K562 (cell line): Measurements from ENCODE around the gene CCDC71L. TPM values are rescaled to one million over a fixed set of nuclear protein-coding genes. Genes with fewer than 3 reads are reported as not detected.

Experiments used
- ADNP ChIP-seq: fragments of 200-800 bp; sonication (Bioruptor generic); IDR thresholded peaks from 2 replicates; pipeline ENCODE4 v1.6.1; 2016; ENCODE audit warnings: missing genetic modification characterization, missing compliant biosample characterization
- CBFB ChIP-seq: sonication (generic); formaldehyde crosslinking; IDR thresholded peaks from 2 replicates; pipeline ENCODE4 v1.4.0; 2020; ENCODE audit warnings: mild to moderate bottlenecking, missing genetic modification reagents
- CCNT2 ChIP-seq: IDR thresholded peaks from 2 replicates; pipeline ENCODE4 v1.6.1; 2011; ENCODE audit warnings: borderline replicate concordance, low read depth, mild to moderate bottlenecking, moderate library complexity, mixed read lengths, low read length; ENCODE audit not compliant: insufficient read length; ENCODE audit errors: extremely low read depth
- CTBP1 ChIP-seq: fragments of 450-650 bp; IDR thresholded peaks from 2 replicates; pipeline ENCODE4 v1.6.1; 2016; ENCODE audit warnings: borderline replicate concordance
- FOSL1 ChIP-seq: fragments of 200-800 bp; sonication (Bioruptor generic); conservative IDR thresholded peaks from 2 replicates; pipeline ENCODE4 v1.6.1; 2016; ENCODE audit warnings: missing genetic modification characterization, missing compliant biosample characterization
- HDAC2 ChIP-seq: fragments of 450-650 bp; IDR thresholded peaks from 2 replicates; pipeline ENCODE4 v1.6.1; 2016; ENCODE audit warnings: mild to moderate bottlenecking
- JUND ChIP-seq, 2 experiments: IDR thresholded peaks; 2 replicates in 1 of 2; 3 replicates in 1 of 2; pipeline ENCODE4 v1.6.1; 2011; ENCODE audit warnings: borderline replicate concordance in 2 of 2, low read depth in 2 of 2, low read length in 2 of 2, improper control_type of control experiment in 1 of 2, missing biosample characterization in 1 of 2, missing genetic modification characterization in 1 of 2, missing genetic modification reagents in 1 of 2
- MAFG ChIP-seq: fragments of 450-650 bp; conservative IDR thresholded peaks from 2 replicates; pipeline ENCODE4 v1.6.1; 2016; ENCODE audit warnings: missing genetic modification characterization, missing compliant biosample characterization
- MYBL2 ChIP-seq, 2 experiments: fragments of 450-650 bp in 1 of 2; sonication (generic) in 1 of 2; formaldehyde crosslinking in 1 of 2; IDR thresholded peaks; 2 replicates each; pipeline versions ENCODE4 v1.6.1 to v1.8.1; 2017 to 2022; ENCODE audit warnings: borderline replicate concordance in 1 of 2, inconsistent platforms in 1 of 2, low read depth in 1 of 2, mild to moderate bottlenecking in 1 of 2, missing genetic modification reagents in 1 of 2, moderate library complexity in 1 of 2
- MYC ChIP-seq, 2 experiments: fragments of 250-450 bp in 1 of 2; sonication (Bioruptor Pico) in 1 of 2; IDR thresholded peaks; 2 replicates each; pipeline versions ENCODE4 v1.5.1 to v1.6.1; 2012 to 2021; ENCODE audit warnings: low read depth in 2 of 2, borderline replicate concordance in 1 of 2, improper control_type of control experiment in 1 of 2, low read length in 1 of 2, mild to moderate bottlenecking in 1 of 2, moderate library complexity in 1 of 2
- NCOA4 ChIP-seq: fragments of 450-650 bp; IDR thresholded peaks from 2 replicates; pipeline ENCODE4 v1.6.1; 2018; ENCODE audit warnings: mild to moderate bottlenecking; ENCODE audit not compliant: partially characterized antibody
- NFIC ChIP-seq: fragments of 450-650 bp; IDR thresholded peaks from 2 replicates; pipeline ENCODE4 v1.6.1; 2017; ENCODE audit warnings: mild to moderate bottlenecking, inconsistent platforms
- POLR3A ChIP-seq: IDR thresholded peaks from 2 replicates; pipeline ENCODE4 v1.6.1; 2011; ENCODE audit warnings: borderline replicate concordance, mild to moderate bottlenecking, moderate library complexity; ENCODE audit not compliant: insufficient read length, insufficient read depth; ENCODE audit errors: extremely low read depth
- RAD51 ChIP-seq: fragments of 450-650 bp; IDR thresholded peaks from 2 replicates; pipeline ENCODE4 v1.7.1; 2016; ENCODE audit warnings: low read depth, mild to moderate bottlenecking, borderline replicate concordance
- SMARCB1 ChIP-seq: IDR thresholded peaks from 2 replicates; pipeline ENCODE4 v1.6.1; 2011; ENCODE audit warnings: improper control_type of control experiment, low read depth; ENCODE audit not compliant: insufficient read length
- TOE1 ChIP-seq, 2 experiments: fragments of 450-650 bp in 1 of 2; sonication (generic) in 1 of 2; formaldehyde crosslinking in 1 of 2; IDR thresholded peaks; 2 replicates each; pipeline versions ENCODE4 v1.7.1 to v1.8.0; 2016 to 2022; ENCODE audit warnings: borderline replicate concordance in 2 of 2, mild to moderate bottlenecking in 2 of 2, antibody characterized with exemption in 1 of 2, inconsistent platforms in 1 of 2, low read depth in 1 of 2, missing genetic modification reagents in 1 of 2, moderate library complexity in 1 of 2
- ZNF24 ChIP-seq: fragments of 450-650 bp; IDR thresholded peaks from 2 replicates; pipeline ENCODE4 v1.6.1; 2016
- ZNF445 ChIP-seq: fragments of 250-450 bp; sonication (Bioruptor Pico); IDR thresholded peaks from 2 replicates; pipeline ENCODE4 v1.4.0; 2020; ENCODE audit warnings: low read depth, mild to moderate bottlenecking, moderate library complexity
- polyA plus RNA-seq, 8 experiments: library from polyadenylated mRNA; depleted of rRNA in 4 of 8; stranded (reverse) in 5 of 8; unstranded in 3 of 8; fragments of >200 nt; fragmentation: Nextera tagmentation in 2 of 8; fragmentation: Illumina TruSeq in 1 of 8; extraction: Ambion mirVana in 2 of 8; extraction: Trizol in 1 of 8; gene quantifications; 2 replicates each; pipeline versions ENCODE4 v1.2.1 to v1.2.3, GENCODE V29; 2011 to 2014; ENCODE audit warnings: inconsistent platforms in 1 of 8, missing spikeins in 1 of 8
- total RNA-seq, 7 experiments: library from RNA; depleted of rRNA in 6 of 7; stranded (reverse); fragments of >200 nt in 6 of 7; fragmentation: Illumina TruSeq in 2 of 7; extraction: Trizol in 2 of 7; gene quantifications; 2 replicates each; pipeline versions ENCODE4 v1.2.1 to v1.2.3, GENCODE V29; 2011 to 2021; ENCODE audit warnings: low replicate concordance in 1 of 7
- TF ChIP-seq, protein P1 (sequence below): fragments of 250-450 bp; sonication (Bioruptor Pico); IDR thresholded peaks from 2 replicates; pipeline ENCODE4 v1.4.0; 2020; ENCODE audit warnings: mild to moderate bottlenecking
- TF ChIP-seq, protein P2 (sequence below): fragments of 450-650 bp; IDR thresholded peaks from 2 replicates; pipeline ENCODE4 v1.6.1; 2017; ENCODE audit warnings: antibody characterized with exemption, mild to moderate bottlenecking

The CCDC71L gene
- total and polyA plus RNA-seq, 9 of the 15 experiments (the other 6 are each of a cell fraction or from before 2014, with no cell fraction given) = 5.7 to 108 (median 25.4) TPM

DNA sequence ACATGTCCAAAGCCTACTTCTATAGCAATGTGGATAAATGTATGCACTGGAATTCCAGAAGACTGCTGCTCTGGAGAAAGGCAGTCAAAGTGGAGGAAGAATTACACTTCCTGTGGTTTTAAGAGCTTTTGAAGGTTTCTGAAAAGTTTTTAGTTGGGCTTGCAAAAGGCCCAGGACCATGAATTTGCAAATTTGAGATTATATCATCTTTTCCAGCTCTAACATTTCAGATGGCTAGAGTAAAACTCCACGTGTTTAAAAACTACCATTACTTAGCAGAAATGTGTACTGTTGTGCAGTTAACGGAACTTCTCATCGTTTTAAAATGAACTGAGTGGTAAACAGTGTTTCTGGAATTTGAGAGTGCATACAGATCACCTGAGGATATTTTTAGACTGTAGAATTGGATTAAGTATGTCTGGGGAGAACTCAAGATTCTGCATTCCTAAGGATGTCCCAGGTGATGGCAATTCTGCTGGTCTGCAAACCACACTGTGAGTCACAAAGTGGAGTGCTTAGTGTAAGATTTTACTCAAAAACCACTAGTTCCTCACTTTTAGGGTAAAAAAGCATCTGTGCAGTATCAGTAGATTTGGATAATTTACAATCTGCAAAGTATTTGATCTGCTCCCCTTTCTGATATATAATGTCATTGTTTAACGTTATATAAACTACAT is 32.9 kb upstream of the CCDC71L start (continued):
- TF ChIP-seq CBFB (CRISPR knock-in tag) = no peak
- TF ChIP-seq MYC (IDR thresholded peaks at IDR 0.05; ENCODE audit: low read depth, low read length) = peak; percentile 27; the same call in 1 of the 2 replicates
- TF ChIP-seq MYC (CRISPR knock-in tag; IDR thresholded peaks at IDR 0.05; ENCODE audit: borderline replicate concordance, low read depth) = no peak
- 0 out of 2 replicates have a peak, but pooled peaks have one; percentile 41 for TF ChIP-seq ADNP (tag)
- TF ChIP-seq, protein P1, sequence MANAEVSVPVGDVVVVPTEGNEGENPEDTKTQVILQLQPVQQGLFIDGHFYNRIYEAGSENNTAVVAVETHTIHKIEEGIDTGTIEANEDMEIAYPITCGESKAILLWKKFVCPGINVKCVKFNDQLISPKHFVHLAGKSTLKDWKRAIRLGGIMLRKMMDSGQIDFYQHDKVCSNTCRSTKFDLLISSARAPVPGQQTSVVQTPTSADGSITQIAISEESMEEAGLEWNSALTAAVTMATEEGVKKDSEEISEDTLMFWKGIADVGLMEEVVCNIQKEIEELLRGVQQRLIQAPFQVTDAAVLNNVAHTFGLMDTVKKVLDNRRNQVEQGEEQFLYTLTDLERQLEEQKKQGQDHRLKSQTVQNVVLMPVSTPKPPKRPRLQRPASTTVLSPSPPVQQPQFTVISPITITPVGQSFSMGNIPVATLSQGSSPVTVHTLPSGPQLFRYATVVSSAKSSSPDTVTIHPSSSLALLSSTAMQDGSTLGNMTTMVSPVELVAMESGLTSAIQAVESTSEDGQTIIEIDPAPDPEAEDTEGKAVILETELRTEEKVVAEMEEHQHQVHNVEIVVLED (CRISPR knock-in tag) = 0 out of 2 replicates have a peak, but pooled peaks have one; percentile 9
- no peak for TF ChIP-seq JUND (IDR thresholded peaks at IDR 0.05; ENCODE audit: borderline replicate concordance, low read depth, low read length)
- peak; percentile 48; the same call in 1 of the 3 replicates for TF ChIP-seq JUND (tag; IDR thresholded peaks at IDR 0.05; ENCODE audit: borderline replicate concordance, low read depth, low read length)
- peak; percentile 48; the same call in 1 of the 2 replicates for TF ChIP-seq MYBL2 (IDR thresholded peaks at IDR 0.05; ENCODE audit: low read depth)
- no peak for TF ChIP-seq MYBL2 (CRISPR knock-in tag; IDR thresholded peaks at IDR 0.05; ENCODE audit: borderline replicate concordance)
- peak; percentile 63 for TF ChIP-seq FOSL1
- TF ChIP-seq ZNF445 = no peak
- TF ChIP-seq SMARCB1 = peak; percentile 44
- TF ChIP-seq NCOA4 = no peak
- TF ChIP-seq, protein P2, sequence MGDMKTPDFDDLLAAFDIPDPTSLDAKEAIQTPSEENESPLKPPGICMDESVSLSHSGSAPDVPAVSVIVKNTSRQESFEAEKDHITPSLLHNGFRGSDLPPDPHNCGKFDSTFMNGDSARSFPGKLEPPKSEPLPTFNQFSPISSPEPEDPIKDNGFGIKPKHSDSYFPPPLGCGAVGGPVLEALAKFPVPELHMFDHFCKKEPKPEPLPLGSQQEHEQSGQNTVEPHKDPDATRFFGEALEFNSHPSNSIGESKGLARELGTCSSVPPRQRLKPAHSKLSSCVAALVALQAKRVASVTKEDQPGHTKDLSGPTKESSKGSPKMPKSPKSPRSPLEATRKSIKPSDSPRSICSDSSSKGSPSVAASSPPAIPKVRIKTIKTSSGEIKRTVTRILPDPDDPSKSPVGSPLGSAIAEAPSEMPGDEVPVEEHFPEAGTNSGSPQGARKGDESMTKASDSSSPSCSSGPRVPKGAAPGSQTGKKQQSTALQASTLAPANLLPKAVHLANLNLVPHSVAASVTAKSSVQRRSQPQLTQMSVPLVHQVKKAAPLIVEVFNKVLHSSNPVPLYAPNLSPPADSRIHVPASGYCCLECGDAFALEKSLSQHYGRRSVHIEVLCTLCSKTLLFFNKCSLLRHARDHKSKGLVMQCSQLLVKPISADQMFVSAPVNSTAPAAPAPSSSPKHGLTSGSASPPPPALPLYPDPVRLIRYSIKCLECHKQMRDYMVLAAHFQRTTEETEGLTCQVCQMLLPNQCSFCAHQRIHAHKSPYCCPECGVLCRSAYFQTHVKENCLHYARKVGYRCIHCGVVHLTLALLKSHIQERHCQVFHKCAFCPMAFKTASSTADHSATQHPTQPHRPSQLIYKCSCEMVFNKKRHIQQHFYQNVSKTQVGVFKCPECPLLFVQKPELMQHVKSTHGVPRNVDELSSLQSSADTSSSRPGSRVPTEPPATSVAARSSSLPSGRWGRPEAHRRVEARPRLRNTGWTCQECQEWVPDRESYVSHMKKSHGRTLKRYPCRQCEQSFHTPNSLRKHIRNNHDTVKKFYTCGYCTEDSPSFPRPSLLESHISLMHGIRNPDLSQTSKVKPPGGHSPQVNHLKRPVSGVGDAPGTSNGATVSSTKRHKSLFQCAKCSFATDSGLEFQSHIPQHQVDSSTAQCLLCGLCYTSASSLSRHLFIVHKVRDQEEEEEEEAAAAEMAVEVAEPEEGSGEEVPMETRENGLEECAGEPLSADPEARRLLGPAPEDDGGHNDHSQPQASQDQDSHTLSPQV = 0 out of 2 replicates have a peak, but pooled peaks have one; percentile 48
- peak; percentile 19; the same call in 1 of the 2 replicates for TF ChIP-seq RAD51
- TF ChIP-seq CCNT2 = no peak
- no peak for TF ChIP-seq POLR3A
- peak; percentile 73 for TF ChIP-seq MAFG (tag)
- no peak for TF ChIP-seq ZNF24
- TF ChIP-seq HDAC2 = no peak
- TF ChIP-seq NFIC = no peak
- peak; percentile 28; the same call in 1 of the 2 replicates for TF ChIP-seq CTBP1
- no peak for TF ChIP-seq TOE1 (IDR thresholded peaks at IDR 0.05; ENCODE audit: borderline replicate concordance)
- TF ChIP-seq TOE1 (CRISPR knock-in tag; IDR thresholded peaks at IDR 0.05; ENCODE audit: borderline replicate concordance, low read depth) = no peak
